Erythroblast (primary cell): ENCODE results near the gene TCERG1L.

Experiments
- GATA1 ChIP-seq: IDR thresholded peaks from 2 replicates; pipeline ENCODE4 v1.6.1; 2011; ENCODE audit warnings: low read depth, mild to moderate bottlenecking, control low read depth, low read length, moderate library complexity
- POLR2A ChIP-seq: IDR thresholded peaks from 2 replicates; pipeline ENCODE4 v1.6.1; 2011; ENCODE audit warnings: mild to moderate bottlenecking, low read length

DNA sequence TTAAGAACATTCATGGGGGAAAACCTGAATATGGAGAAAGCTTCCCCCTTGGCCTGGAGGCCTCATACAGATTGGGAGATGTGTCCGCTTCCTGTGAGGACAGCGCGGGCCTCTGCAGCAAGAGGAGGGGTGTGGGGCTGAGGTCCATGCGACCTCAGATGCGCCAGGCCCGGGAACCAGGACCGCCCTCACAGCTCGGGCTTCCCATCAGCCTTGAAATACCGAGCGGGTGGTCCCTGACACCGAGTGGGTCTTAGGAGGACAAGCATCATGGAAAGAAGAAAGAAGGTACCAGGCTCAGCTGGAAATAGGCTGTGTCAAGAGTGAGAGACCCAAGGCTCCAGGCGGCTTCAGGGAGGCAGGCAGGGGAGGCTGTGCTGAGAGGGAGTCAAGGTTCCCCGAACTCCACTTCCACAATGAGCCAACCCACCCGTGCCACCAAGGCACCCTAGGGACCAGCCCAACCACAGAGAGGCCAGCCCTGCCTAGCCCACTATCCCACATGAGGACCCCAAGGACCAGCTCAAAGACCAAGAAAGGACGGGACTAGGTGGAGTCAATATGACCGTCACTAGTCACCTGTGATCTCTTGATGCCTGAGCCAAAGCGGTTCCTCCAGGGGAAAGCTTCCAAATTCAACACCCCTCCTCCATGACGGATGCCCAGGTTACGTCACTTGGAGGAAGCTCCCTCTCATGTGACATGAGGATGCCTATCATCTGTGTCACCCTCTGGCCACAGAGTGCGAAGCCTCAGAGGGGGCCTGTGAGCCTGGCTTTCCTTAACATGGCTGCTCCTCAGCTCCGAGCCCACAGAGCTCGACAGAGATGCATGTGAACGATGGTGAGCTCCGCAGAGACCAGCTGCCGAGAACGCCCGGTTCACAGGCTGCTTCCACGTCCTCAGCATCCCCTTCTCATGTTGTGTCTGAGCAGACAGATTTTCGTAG is 103.7 kb downstream of the TCERG1L start:
- TF ChIP-seq POLR2A (no peak), GATA1 (no peak)
